ENCODE measurements around the gene AEBP2.
"Not testable (repeated sequence)": the region's sequence is repeated elsewhere in the genome, so short reads cannot be mapped to it uniquely, and the experiment has no call there.

Gene AEBP2
- total RNA-seq, result 52.1 to 82.1 (median 66.1) reads per million in 9 experiments

GRCh38 chr12:19439059-19440018, at the start of gene AEBP2:
TSS of gene AEBP2 (plus strand) at chr12:19439492. CDS start at chr12:19439700, 208 bp downstream.
- Mint-ChIP-seq H3K4me1 (ENCODE audit: low read depth in 2 of 2) (peaks cover 16 to 41% of the 10 kb centered on the region in 2 donors), H3K27me3 (no peaks in the 10 kb centered on the region), H3K9me3 (no peaks in the 10 kb centered on the region), H3K36me3 (ENCODE audit: insufficient read depth) (peaks cover 30% of the 10 kb centered on the region), H3K27ac (peak within 1 kb of the TSS; percentile 98 to 99), H3K4me3 (peak within 1 kb of the TSS; percentile 99 to 100)
- peak; percentile 87 for ATAC-seq (replicated peaks)
- DNase-seq, result peak; percentile 90

GRCh38 chr12:19390051-19390598, 49.2 kb upstream of the AEBP2 start:
- ATAC-seq (replicated peaks) (no peak), DNase-seq (no peak)
- H3K27ac Mint-ChIP-seq, result no peak overlapping the region
- peaks cover 6% of the 10 kb centered on the region for H3K36me3 Mint-ChIP-seq (ENCODE audit: insufficient read depth)
- no peaks in the 10 kb centered on the region for H3K27me3 Mint-ChIP-seq
- no peaks in the 10 kb centered on the region for H3K9me3 Mint-ChIP-seq
- no peaks in the 10 kb centered on the region for H3K4me1 Mint-ChIP-seq (ENCODE audit: low read depth in 2 of 2)
- no peak overlapping the region for H3K4me3 Mint-ChIP-seq

- not testable (repeated sequence) for H3K27ac Mint-ChIP-seq; ATAC-seq (replicated peaks); H3K4me3 Mint-ChIP-seq; H3K9me3 Mint-ChIP-seq; H3K27me3 Mint-ChIP-seq; H3K36me3 Mint-ChIP-seq (ENCODE audit: insufficient read depth); H3K4me1 Mint-ChIP-seq (ENCODE audit: low read depth in 2 of 2); DNase-seq
These were observed 46.6 kb upstream of the AEBP2 start for GRCh38 chr12:19392644-19393043.

- Mint-ChIP-seq H3K27me3 (no peaks in the 10 kb centered on the region), H3K4me1 (ENCODE audit: low read depth in 2 of 2) (no peaks in the 10 kb centered on the region), H3K36me3 (ENCODE audit: insufficient read depth) (peaks cover 6% of the 10 kb centered on the region), H3K4me3 (no peak overlapping the region), H3K9me3 (no peaks in the 10 kb centered on the region), H3K27ac (no peak overlapping the region)
- ATAC-seq (replicated peaks) (no peak), DNase-seq (no peak)
These were observed 44.9 kb upstream of the AEBP2 start for GRCh38 chr12:19394385-19394784.

- Mint-ChIP-seq H3K4me3 (no peak overlapping the region), H3K27me3 (no peaks in the 10 kb centered on the region)
These were observed 41.8 kb upstream of the AEBP2 start for GRCh38 chr12:19397534-19397933.

GRCh38 chr12:19398376-19399363, 40.6 kb upstream of the AEBP2 start:
- Mint-ChIP-seq H3K4me1 (ENCODE audit: low read depth in 2 of 2) (peaks cover 10 to 12% of the 10 kb centered on the region in 2 donors), H3K9me3 (no peaks in the 10 kb centered on the region), H3K4me3 (no peak overlapping the region)

More at GRCh38 chr12:19397534-19397933, 41.8 kb upstream of the AEBP2 start:
- ATAC-seq (replicated peaks) (no peak), DNase-seq (no peak)
- Mint-ChIP-seq H3K27ac (no peak overlapping the region), H3K36me3 (ENCODE audit: insufficient read depth) (no peaks in the 10 kb centered on the region), H3K4me1 (ENCODE audit: low read depth in 2 of 2) (peaks cover 3% of the 10 kb centered on the region in 2 donors), H3K9me3 (no peaks in the 10 kb centered on the region)

GRCh38 chr12:19400649-19401285, 38.5 kb upstream of the AEBP2 start:
- not testable (repeated sequence) for H3K27ac Mint-ChIP-seq; ATAC-seq (replicated peaks); H3K9me3 Mint-ChIP-seq; H3K27me3 Mint-ChIP-seq; DNase-seq; H3K36me3 Mint-ChIP-seq (ENCODE audit: insufficient read depth); H3K4me3 Mint-ChIP-seq
- peaks cover 16 to 21% of the 10 kb centered on the region in 2 donors for H3K4me1 Mint-ChIP-seq (ENCODE audit: low read depth in 2 of 2)

More at GRCh38 chr12:19398376-19399363, 40.6 kb upstream of the AEBP2 start:
- H3K27ac Mint-ChIP-seq, result peak overlapping the region in 1 of 2 donors; percentile 16
- H3K36me3 Mint-ChIP-seq (ENCODE audit: insufficient read depth), result no peaks in the 10 kb centered on the region
- ATAC-seq (replicated peaks) (no peak), DNase-seq (no peak)
- no peaks in the 10 kb centered on the region for H3K27me3 Mint-ChIP-seq

- DNase-seq, result no peak
- no peak for ATAC-seq (replicated peaks)
- peak overlapping the region in 1 of 2 donors; percentile 52 for H3K27ac Mint-ChIP-seq
- peaks cover 4 to 7% of the 10 kb centered on the region in 2 donors for H3K9me3 Mint-ChIP-seq
- no peaks in the 10 kb centered on the region for H3K27me3 Mint-ChIP-seq
- H3K4me3 Mint-ChIP-seq, result no peak overlapping the region
- peaks cover 16 to 21% of the 10 kb centered on the region in 2 donors for H3K4me1 Mint-ChIP-seq (ENCODE audit: low read depth in 2 of 2)
- H3K36me3 Mint-ChIP-seq (ENCODE audit: insufficient read depth), result peaks cover 3% of the 10 kb centered on the region
These were observed 37.1 kb upstream of the AEBP2 start for GRCh38 chr12:19402211-19402610.

- H3K4me1 Mint-ChIP-seq (ENCODE audit: low read depth in 2 of 2), result peaks cover 16 to 21% of the 10 kb centered on the region in 2 donors
- H3K4me3 Mint-ChIP-seq, result peak overlapping the region in 1 of 2 donors; percentile 41
- H3K36me3 Mint-ChIP-seq (ENCODE audit: insufficient read depth), result peaks cover 3% of the 10 kb centered on the region
- no peak for ATAC-seq (replicated peaks)
- H3K9me3 Mint-ChIP-seq, result peaks cover 4 to 7% of the 10 kb centered on the region in 2 donors
- no peak overlapping the region for H3K27ac Mint-ChIP-seq
- DNase-seq, result no peak
- no peaks in the 10 kb centered on the region for H3K27me3 Mint-ChIP-seq
These were observed 36.4 kb upstream of the AEBP2 start for GRCh38 chr12:19402743-19403431.

GRCh38 chr12:19404242-19404880, 34.9 kb upstream of the AEBP2 start:
- Mint-ChIP-seq H3K4me3 (peak overlapping the region; percentile 69 to 77), H3K4me1 (ENCODE audit: low read depth in 2 of 2) (peaks cover 16 to 21% of the 10 kb centered on the region in 2 donors)
- peak; percentile 98 for ATAC-seq (replicated peaks)

GRCh38 chr12:19409376-19409775, 29.9 kb upstream of the AEBP2 start:
- no peak overlapping the region for H3K4me3 Mint-ChIP-seq
- peaks cover under 1% of the 10 kb centered on the region in 2 donors for H3K9me3 Mint-ChIP-seq
- no peak overlapping the region for H3K27ac Mint-ChIP-seq
- DNase-seq (no peak), ATAC-seq (replicated peaks) (no peak)
- H3K36me3 Mint-ChIP-seq (ENCODE audit: insufficient read depth), result peaks cover 3% of the 10 kb centered on the region
- H3K27me3 Mint-ChIP-seq, result no peaks in the 10 kb centered on the region
- peaks cover 1 to 2% of the 10 kb centered on the region in 2 donors for H3K4me1 Mint-ChIP-seq (ENCODE audit: low read depth in 2 of 2)

More at GRCh38 chr12:19404242-19404880, 34.9 kb upstream of the AEBP2 start:
- peaks cover 3% of the 10 kb centered on the region for H3K36me3 Mint-ChIP-seq (ENCODE audit: insufficient read depth)
- peak overlapping the region; percentile 75 to 90 for H3K27ac Mint-ChIP-seq
- peaks cover 4 to 7% of the 10 kb centered on the region in 2 donors for H3K9me3 Mint-ChIP-seq
- H3K27me3 Mint-ChIP-seq, result no peaks in the 10 kb centered on the region
- DNase-seq, result peak; percentile 19 to 40 (median 33)

GRCh38 chr12:19410211-19410610, 29.1 kb upstream of the AEBP2 start:
- peaks cover 3% of the 10 kb centered on the region for H3K36me3 Mint-ChIP-seq (ENCODE audit: insufficient read depth)
- ATAC-seq (replicated peaks) (no peak), DNase-seq (no peak)
- no peaks in the 10 kb centered on the region for H3K9me3 Mint-ChIP-seq
- H3K27ac Mint-ChIP-seq, result peak overlapping the region in 1 of 2 donors; percentile 23
- H3K4me1 Mint-ChIP-seq (ENCODE audit: low read depth in 2 of 2), result no peaks in the 10 kb centered on the region
- no peak overlapping the region for H3K4me3 Mint-ChIP-seq
- no peaks in the 10 kb centered on the region for H3K27me3 Mint-ChIP-seq

Data from effector memory CD8-positive, alpha-beta T cell (primary cell).